H1 (cell line): ENCODE data around the gene GRID2. TPM values are rescaled to one million over a fixed set of nuclear protein-coding genes. Genes with fewer than 3 reads are reported as not detected.

Experiments
- CTCF ChIA-PET: fragments of 300-600 bp; sonication (Branson Sonifier 250); formaldehyde crosslinking; loops from one replicate; lab custom pipeline; 2021; ENCODE audit not compliant: partially characterized antibody; lab: Charles Lee
- POLR2A ChIA-PET: fragments of 300-600 bp; sonication (Branson Sonifier 250); formaldehyde crosslinking; loops from one replicate; lab custom pipeline; 2021; ENCODE audit warnings: inconsistent platforms; ENCODE audit not compliant: partially characterized antibody; lab: Charles Lee
- DNase-seq, 2 experiments: peaks; one replicate each; pipeline versions ENCODE4 v3.0.0 to v3.0.0-alpha.2; 2010 to 2022; ENCODE audit warnings: low spot score in 2 of 2, low read depth in 1 of 2, mixed read lengths in 1 of 2
- FAIRE-seq: peaks from 2 replicates; lab custom pipeline; 2011; peaks lifted over from hg19 to GRCh38; lab: Jason Lieb, UNC
- H2AFZ ChIP-seq: 2 replicates; pipeline ENCODE4 v1.8.1; 2012; ENCODE audit warnings: low read length, inconsistent platforms
- H2AK5ac ChIP-seq: 2 replicates; pipeline ENCODE4 v1.6.1; 2013; ENCODE audit warnings: low read depth, low read length
- H2BK120ac ChIP-seq: replicated peaks from 2 replicates; pipeline ENCODE3; 2013; ENCODE audit warnings: low read depth, low read length, inconsistent platforms
- H2BK12ac ChIP-seq: 2 replicates; pipeline ENCODE4 v1.6.1; 2013; ENCODE audit warnings: low read depth, low read length
- H2BK15ac ChIP-seq: 2 replicates; pipeline ENCODE4 v1.6.1; 2013; ENCODE audit warnings: low read length
- H2BK20ac ChIP-seq: 2 replicates; pipeline ENCODE4 v1.6.1; 2013; ENCODE audit warnings: low read length
- H2BK5ac ChIP-seq: 2 replicates; pipeline ENCODE4 v1.6.1; 2013; ENCODE audit warnings: low read depth, low read length
- H3K14ac ChIP-seq: 2 replicates; pipeline ENCODE4 v1.6.1; 2013; ENCODE audit warnings: inconsistent platforms; ENCODE audit not compliant: insufficient read length
- H3K18ac ChIP-seq: 2 replicates; pipeline ENCODE4 v1.6.1; 2013; ENCODE audit warnings: low read length; ENCODE audit errors: extremely low read depth
- H3K23ac ChIP-seq: 2 replicates; pipeline ENCODE4 v1.6.1; 2013; ENCODE audit warnings: inconsistent platforms; ENCODE audit not compliant: insufficient read length
- H3K23me2 ChIP-seq: 2 replicates; pipeline ENCODE4 v1.6.1; 2013; ENCODE audit warnings: low read depth, low read length
- H3K27ac ChIP-seq: 2 replicates; pipeline ENCODE4 v1.6.1; 2011; ENCODE audit warnings: low read depth, low read length, inconsistent platforms
- H3K27me3 ChIP-seq, 4 experiments: replicated peaks in 1 of 4; 1 replicate in 1 of 4; 2 replicates in 3 of 4; pipeline versions ENCODE4 v1.6.1 to v1.8.1; 2011 to 2013; ENCODE audit warnings: low read length in 3 of 4, mild to moderate bottlenecking in 3 of 4, inconsistent platforms in 2 of 4, mixed read lengths in 2 of 4, moderate library complexity in 1 of 4; ENCODE audit not compliant: control insufficient read depth in 3 of 4, insufficient read depth in 3 of 4; ENCODE audit errors: extremely low read depth in 1 of 4
- H3K36me3 ChIP-seq, 4 experiments: 2 replicates each; pipeline versions ENCODE4 v1.6.1 to v1.8.1; 2011 to 2013; ENCODE audit warnings: mild to moderate bottlenecking in 4 of 4, low read length in 3 of 4, moderate library complexity in 2 of 4, control low read depth in 1 of 4, inconsistent platforms in 1 of 4; ENCODE audit not compliant: insufficient read depth in 4 of 4, control insufficient read depth in 2 of 4
- H3K4ac ChIP-seq: replicated peaks from 2 replicates; pipeline ENCODE3; 2013; ENCODE audit warnings: low read length, low read depth, mixed read lengths, inconsistent platforms; ENCODE audit not compliant: insufficient read length
- H3K4me1 ChIP-seq, 4 experiments: replicated peaks in 1 of 4; 1 replicate in 1 of 4; 2 replicates in 3 of 4; pipeline versions ENCODE4 v1.6.1 to v1.8.1; 2011 to 2013; ENCODE audit warnings: low read length in 3 of 4, inconsistent platforms in 2 of 4, mixed read lengths in 1 of 4; ENCODE audit not compliant: insufficient read depth in 4 of 4, control insufficient read depth in 3 of 4
- H3K4me2 ChIP-seq, 2 experiments: 2 replicates each; pipeline versions ENCODE4 v1.6.1 to v1.8.1; 2011 to 2013; ENCODE audit warnings: low read depth in 2 of 2, low read length in 2 of 2, control low read depth in 1 of 2, inconsistent platforms in 1 of 2, mild to moderate bottlenecking in 1 of 2; ENCODE audit not compliant: insufficient read depth in 1 of 2
- H3K4me3 ChIP-seq, 4 experiments: fragments of 200-600, 300-600 bp in 1 of 4; sonication (generic), shearing (Covaris generic), sonication (Bioruptor Twin) in 1 of 4; 2 replicates each; pipeline versions ENCODE4 v1.5.1 to v1.8.1; 2011 to 2016; ENCODE audit warnings: low read length in 4 of 4, low read depth in 3 of 4, control low read depth in 2 of 4, inconsistent platforms in 2 of 4, mild to moderate bottlenecking in 2 of 4, mixed read lengths in 1 of 4, moderate library complexity in 1 of 4; ENCODE audit not compliant: insufficient read depth in 2 of 4; ENCODE audit errors: extremely low read depth in 1 of 4
- H3K56ac ChIP-seq: replicated peaks from 2 replicates; pipeline ENCODE3; 2013; ENCODE audit warnings: low read depth, mild to moderate bottlenecking, mixed read lengths, low read length, inconsistent platforms; ENCODE audit not compliant: insufficient read length
- H3K79me1 ChIP-seq: 2 replicates; pipeline ENCODE4 v1.6.1; 2013; ENCODE audit warnings: low read depth, low read length, control low read depth
- H3K79me2 ChIP-seq, 2 experiments: 2 replicates each; pipeline versions ENCODE4 v1.6.1 to v1.8.1; 2012 to 2013; ENCODE audit warnings: low read length in 2 of 2, mild to moderate bottlenecking in 2 of 2, inconsistent platforms in 1 of 2; ENCODE audit not compliant: insufficient read depth in 2 of 2, control insufficient read depth in 1 of 2
- H3K9ac ChIP-seq, 4 experiments: replicated peaks in 1 of 4; 1 replicate in 1 of 4; 2 replicates in 3 of 4; pipeline versions ENCODE4 v1.6.1 to v1.8.1; 2011 to 2013; ENCODE audit warnings: low read depth in 3 of 4, low read length in 3 of 4, control low read depth in 2 of 4, mild to moderate bottlenecking in 2 of 4, moderate library complexity in 2 of 4, inconsistent platforms in 1 of 4; ENCODE audit errors: extremely low read depth in 1 of 4
- H3K9me3 ChIP-seq, 2 experiments: 2 replicates each; pipeline versions ENCODE4 v1.6.1 to v1.8.1; 2012 to 2013; ENCODE audit warnings: mild to moderate bottlenecking in 2 of 2, moderate library complexity in 2 of 2, control low read depth in 1 of 2, inconsistent platforms in 1 of 2, low read depth in 1 of 2, low read length in 1 of 2, mixed read lengths in 1 of 2; ENCODE audit not compliant: insufficient read depth in 2 of 2
- H4K20me1 ChIP-seq, 2 experiments: replicated peaks in 1 of 2; 2 replicates each; pipeline versions ENCODE3 to v1.8.1; 2011 to 2013; ENCODE audit warnings: inconsistent platforms in 2 of 2, low read length in 2 of 2, mild to moderate bottlenecking in 1 of 2; ENCODE audit not compliant: insufficient read depth in 2 of 2, control insufficient read depth in 1 of 2
- H4K5ac ChIP-seq: 2 replicates; pipeline ENCODE4 v1.6.1; 2013; ENCODE audit warnings: low read length, low read depth, mixed read lengths, inconsistent platforms; ENCODE audit not compliant: insufficient read length
- H4K8ac ChIP-seq: 2 replicates; pipeline ENCODE4 v1.8.0; 2013; ENCODE audit warnings: mild to moderate bottlenecking, moderate library complexity, low read length, inconsistent platforms; ENCODE audit not compliant: insufficient read depth; ENCODE audit errors: extremely low read depth
- H4K91ac ChIP-seq: replicated peaks from 2 replicates; pipeline ENCODE3; 2013; ENCODE audit warnings: low read length, mixed read lengths, inconsistent platforms; ENCODE audit not compliant: insufficient read length
- CBX8 ChIP-seq: fragments of 300-800, 300-1000 bp; sonication (generic); IDR thresholded peaks from 2 replicates; pipeline ENCODE4 v1.7.1; 2016; ENCODE audit warnings: low read depth, low read length, borderline replicate concordance
- CREB1 ChIP-seq: IDR thresholded peaks from 2 replicates; pipeline ENCODE4 v1.6.1; 2012; ENCODE audit warnings: inconsistent platforms
- JUND ChIP-seq: IDR thresholded peaks from 2 replicates; pipeline ENCODE4 v1.6.1; 2011; ENCODE audit warnings: mild to moderate bottlenecking, improper control_type of control experiment, low read length
- KDM4A ChIP-seq: IDR thresholded peaks from one replicate; pipeline ENCODE4 v1.7.1; 2012; ENCODE audit warnings: low read depth, mild to moderate bottlenecking, moderate library complexity, low read length, inconsistent platforms; ENCODE audit not compliant: severe bottlenecking
- POLR2A ChIP-seq, 2 experiments: IDR thresholded peaks; 1 replicate in 1 of 2; 2 replicates in 1 of 2; pipeline ENCODE4 v1.6.1; 2011; ENCODE audit warnings: low read depth in 2 of 2, low read length in 2 of 2, mild to moderate bottlenecking in 2 of 2; ENCODE audit errors: control extremely low read depth in 1 of 2
- RAD21 ChIP-seq, 2 experiments: IDR thresholded peaks in 1 of 2; conservative IDR thresholded peaks in 1 of 2; 2 replicates each; pipeline ENCODE4 v1.6.1; 2011; ENCODE audit warnings: low read depth in 2 of 2, low read length in 2 of 2, improper control_type of control experiment in 1 of 2, inconsistent platforms in 1 of 2, mild to moderate bottlenecking in 1 of 2, moderate library complexity in 1 of 2
- RNF2 ChIP-seq: fragments of 200-900, 300-1000 bp; sonication (generic); IDR thresholded peaks from 2 replicates; pipeline ENCODE4 v1.7.1; 2016; ENCODE audit warnings: borderline replicate concordance, low read depth, mild to moderate bottlenecking, antibody characterized with exemption, low read length; ENCODE audit not compliant: poor library complexity, severe bottlenecking; ENCODE audit errors: missing control alignments
- TCF12 ChIP-seq: IDR thresholded peaks from 2 replicates; pipeline ENCODE4 v1.6.1; 2011; ENCODE audit warnings: low read depth, mild to moderate bottlenecking, low read length
- USF2 ChIP-seq: IDR thresholded peaks from 2 replicates; pipeline ENCODE4 v1.6.1; 2011; ENCODE audit warnings: low read length, improper control_type of control experiment
- WGBS, 2 experiments: shearing (Covaris generic) in 1 of 2; methylation state at CpG; one replicate each; pipeline versions ENCODE4 v1.1.6 to v1.1.7; 2013 to 2015; ENCODE audit warnings: low lambda C conversion rate in 2 of 2, mixed read lengths in 2 of 2, inconsistent platforms in 1 of 2, low coverage in 1 of 2, missing lambda C conversion rate in 1 of 2; ENCODE audit not compliant: insufficient replicate concordance in 2 of 2, insufficient coverage in 1 of 2, insufficient read length in 1 of 2; ENCODE audit errors: extremely low coverage in 1 of 2, missing lambda C conversion rate in 1 of 2; 5-methylcytosine and 5-hydroxymethylcytosine counted together
- polyA plus RNA-seq, 7 experiments: library from polyadenylated mRNA; depleted of rRNA in 3 of 7; stranded (reverse) in 5 of 7; unstranded in 2 of 7; fragments of >200 nt in 5 of 7; fragments of 200-250 nt in 2 of 7; gene quantifications; 1 replicate in 5 of 7; 2 replicates in 1 of 7; 4 replicates in 1 of 7; pipeline versions ENCODE4 v1.2.1 to v1.2.3, GENCODE V29; 2011 to 2013; ENCODE audit warnings: missing spikeins in 2 of 7, mixed read lengths in 2 of 7
- total RNA-seq: library from RNA; stranded (reverse); fragmentation: NEBNext Ultra II Directional; extraction: Animal tissue kit (Norgen Biotek cat#: 25700); gene quantifications from 2 replicates; pipeline ENCODE4 v1.2.1, GENCODE V29; 2021
- TF ChIP-seq, protein P1 (sequence below), 3 experiments: IDR thresholded peaks; 1 replicate in 2 of 3; 2 replicates in 1 of 3; pipeline versions ENCODE4 v1.5.1 to v1.6.1; 2011; ENCODE audit warnings: low read length in 3 of 3, mild to moderate bottlenecking in 3 of 3, inconsistent platforms in 2 of 3, low read depth in 1 of 3, moderate library complexity in 1 of 3; ENCODE audit not compliant: insufficient read depth in 1 of 3; ENCODE audit errors: control extremely low read depth in 1 of 3

Gene GRID2
- total and polyA plus RNA-seq, 2 of the 8 experiments (the other 6 are each of a cell fraction or from before 2014, with no cell fraction given): 31.1 to 81.9 TPM

DNA sequence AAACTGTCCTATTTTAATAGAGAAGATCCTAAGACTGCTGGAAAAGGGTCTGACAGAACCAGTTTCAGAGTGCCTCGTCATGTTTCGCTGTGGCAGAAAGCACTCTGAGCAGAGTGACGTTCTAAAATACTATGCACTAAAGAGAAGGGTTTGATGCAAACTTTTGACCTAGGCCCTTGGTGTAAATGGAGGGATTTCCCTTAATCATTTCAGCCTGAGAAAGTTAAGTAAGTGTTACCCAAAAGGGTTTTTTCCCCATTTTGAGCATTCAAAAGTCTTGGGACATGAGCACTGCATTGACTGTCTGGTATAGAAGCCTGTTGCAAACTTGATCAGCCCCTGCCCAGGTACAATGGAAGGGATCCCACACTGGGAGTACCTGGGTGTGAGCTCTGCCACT lies 1367.3 kb downstream of the GRID2 start:
- no peak overlapping the region for H3K27ac ChIP-seq
- H3K36me3 ChIP-seq: peaks cover 0 to 3% (median 1%) of the 10 kb centered on the region in 4 experiments; a peak in 2 of 8 replicates
- WGBS, 2 experiments: 87% methylated on average over 3 of the region's 3 CpGs; no CpG with 5 or more reads in 1 of the 2 experiments
- H2BK5ac ChIP-seq: no peak overlapping the region
- H2AFZ ChIP-seq: no peak overlapping the region
- H2AK5ac ChIP-seq: no peak overlapping the region
- no peak for FAIRE-seq
- H3K79me1 ChIP-seq: no peaks in the 10 kb centered on the region
- no peaks in the 10 kb centered on the region for H4K20me1 ChIP-seq
- H3K9me3 ChIP-seq: peaks cover 3 to 4% of the 10 kb centered on the region in 2 experiments; a peak in 2 of 4 replicates
- H2BK12ac ChIP-seq: no peak overlapping the region
- ChIA-PET POLR2A (no interaction called here), CTCF (interaction anchor here (0.6 to 1.4 kb wide), 3 partner anchors 10 to 405 kb away, joined by 3 to 6 read pairs (median 4); no protein-coding TSS in a partner anchor)
- no peak overlapping the region for H4K5ac ChIP-seq
- H3K79me2 ChIP-seq: no peaks in the 10 kb centered on the region
- H2BK20ac ChIP-seq: no peak overlapping the region
- no peak for DNase-seq
- H3K4me1 ChIP-seq: no peaks in the 10 kb centered on the region
- H3K27me3 ChIP-seq: no peaks in the 10 kb centered on the region
- no peak overlapping the region for H3K4me2 ChIP-seq
- no peaks in the 10 kb centered on the region for H3K23me2 ChIP-seq
- no peak overlapping the region for H4K8ac ChIP-seq
- H3K9ac ChIP-seq: no peak overlapping the region
- no peak overlapping the region for H3K56ac ChIP-seq
- no peak overlapping the region for H2BK15ac ChIP-seq
- no peak overlapping the region for H2BK120ac ChIP-seq
- no peak overlapping the region for H3K18ac ChIP-seq
- H3K23ac ChIP-seq: no peak overlapping the region
- no peak overlapping the region for H4K91ac ChIP-seq
- H3K4ac ChIP-seq: no peak overlapping the region
- H3K4me3 ChIP-seq: no peak overlapping the region
- no peak overlapping the region for H3K14ac ChIP-seq
- TF ChIP-seq TCF12: no peak
- no peak for TF ChIP-seq KDM4A
- TF ChIP-seq, protein P1, sequence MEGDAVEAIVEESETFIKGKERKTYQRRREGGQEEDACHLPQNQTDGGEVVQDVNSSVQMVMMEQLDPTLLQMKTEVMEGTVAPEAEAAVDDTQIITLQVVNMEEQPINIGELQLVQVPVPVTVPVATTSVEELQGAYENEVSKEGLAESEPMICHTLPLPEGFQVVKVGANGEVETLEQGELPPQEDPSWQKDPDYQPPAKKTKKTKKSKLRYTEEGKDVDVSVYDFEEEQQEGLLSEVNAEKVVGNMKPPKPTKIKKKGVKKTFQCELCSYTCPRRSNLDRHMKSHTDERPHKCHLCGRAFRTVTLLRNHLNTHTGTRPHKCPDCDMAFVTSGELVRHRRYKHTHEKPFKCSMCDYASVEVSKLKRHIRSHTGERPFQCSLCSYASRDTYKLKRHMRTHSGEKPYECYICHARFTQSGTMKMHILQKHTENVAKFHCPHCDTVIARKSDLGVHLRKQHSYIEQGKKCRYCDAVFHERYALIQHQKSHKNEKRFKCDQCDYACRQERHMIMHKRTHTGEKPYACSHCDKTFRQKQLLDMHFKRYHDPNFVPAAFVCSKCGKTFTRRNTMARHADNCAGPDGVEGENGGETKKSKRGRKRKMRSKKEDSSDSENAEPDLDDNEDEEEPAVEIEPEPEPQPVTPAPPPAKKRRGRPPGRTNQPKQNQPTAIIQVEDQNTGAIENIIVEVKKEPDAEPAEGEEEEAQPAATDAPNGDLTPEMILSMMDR (IDR thresholded peaks at IDR 0.05; ENCODE audit: control extremely low read depth in 1 of 3, insufficient read depth in 1 of 3, low read depth in 1 of 3, low read length in 3 of 3): no peak
- TF ChIP-seq RAD21 (IDR thresholded peaks at IDR 0.05 in 1 of 2, conservative IDR thresholded peaks at IDR 0.05 in 1 of 2; ENCODE audit: low read depth in 2 of 2, low read length in 2 of 2): no peak
- no peak for TF ChIP-seq CBX8
- no peak for TF ChIP-seq RNF2
- TF ChIP-seq POLR2A (IDR thresholded peaks at IDR 0.05; ENCODE audit: control extremely low read depth in 1 of 2, low read depth in 2 of 2, low read length in 2 of 2): no peak
- no peak for TF ChIP-seq CREB1
- TF ChIP-seq USF2: no peak
- TF ChIP-seq JUND: no peak
